ENCODE results near the gene TOX3.

GRCh38 chr16:52488837-52489289 lies 58.1 kb downstream of the TOX3 start:
- TF ChIP-seq CTCF (IDR thresholded peaks at IDR 0.05; ENCODE audit: insufficient read depth, low read length, poor library complexity, severe bottlenecking), result no peak
- TF ChIP-seq EZH2phosphoT487 (conservative IDR thresholded peaks at IDR 0.05; ENCODE audit: low read length), result no peak

All from SU-DHL-6 (cell line).